ENCODE measurements around the gene LIN52. TPM values are rescaled to one million over a fixed set of nuclear protein-coding genes. Genes with fewer than 3 reads are reported as not detected.

The LIN52 gene
- total RNA-seq, 1 experiment from 2014 or later: 10.6 TPM

DNA sequence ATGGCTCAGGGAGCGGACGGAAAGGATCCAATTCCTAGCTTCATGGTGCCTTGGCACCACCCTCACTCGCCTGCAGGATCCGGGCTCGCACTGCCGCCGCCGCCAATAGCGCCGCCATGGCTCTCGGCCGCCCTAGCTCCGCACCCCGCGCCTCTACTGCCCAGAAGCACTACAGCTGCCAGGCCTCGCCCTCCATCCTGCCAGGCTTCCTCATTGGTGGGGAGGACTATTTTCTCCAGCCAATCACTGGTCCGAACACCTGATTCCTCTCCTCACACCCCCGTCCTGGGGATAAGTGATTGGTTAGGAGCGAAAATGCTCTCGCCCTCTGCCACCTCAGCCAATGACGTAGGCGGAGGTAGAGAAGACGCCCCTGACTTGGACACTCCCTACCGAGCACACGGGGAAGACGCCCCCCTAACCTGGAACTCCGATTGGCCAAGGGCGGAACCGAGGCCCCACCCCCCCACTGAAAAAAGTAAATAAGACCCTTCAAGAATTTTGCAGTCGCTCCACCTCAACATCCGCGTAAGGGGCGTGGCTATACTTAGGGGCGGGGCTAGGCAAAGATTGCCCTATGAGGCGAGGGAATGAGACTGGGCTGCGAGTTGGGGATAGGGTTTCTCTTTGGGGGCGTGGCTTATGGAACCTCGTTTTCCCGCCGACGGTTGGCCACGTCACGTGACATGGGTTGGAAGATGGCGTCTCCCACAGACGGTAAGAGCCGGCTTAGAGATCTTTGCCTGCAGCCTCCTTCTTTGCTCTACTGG lies at the start of gene LIN52, which contains the start of gene ALDH6A1 (continued):
- TF ChIP-seq, protein P1, sequence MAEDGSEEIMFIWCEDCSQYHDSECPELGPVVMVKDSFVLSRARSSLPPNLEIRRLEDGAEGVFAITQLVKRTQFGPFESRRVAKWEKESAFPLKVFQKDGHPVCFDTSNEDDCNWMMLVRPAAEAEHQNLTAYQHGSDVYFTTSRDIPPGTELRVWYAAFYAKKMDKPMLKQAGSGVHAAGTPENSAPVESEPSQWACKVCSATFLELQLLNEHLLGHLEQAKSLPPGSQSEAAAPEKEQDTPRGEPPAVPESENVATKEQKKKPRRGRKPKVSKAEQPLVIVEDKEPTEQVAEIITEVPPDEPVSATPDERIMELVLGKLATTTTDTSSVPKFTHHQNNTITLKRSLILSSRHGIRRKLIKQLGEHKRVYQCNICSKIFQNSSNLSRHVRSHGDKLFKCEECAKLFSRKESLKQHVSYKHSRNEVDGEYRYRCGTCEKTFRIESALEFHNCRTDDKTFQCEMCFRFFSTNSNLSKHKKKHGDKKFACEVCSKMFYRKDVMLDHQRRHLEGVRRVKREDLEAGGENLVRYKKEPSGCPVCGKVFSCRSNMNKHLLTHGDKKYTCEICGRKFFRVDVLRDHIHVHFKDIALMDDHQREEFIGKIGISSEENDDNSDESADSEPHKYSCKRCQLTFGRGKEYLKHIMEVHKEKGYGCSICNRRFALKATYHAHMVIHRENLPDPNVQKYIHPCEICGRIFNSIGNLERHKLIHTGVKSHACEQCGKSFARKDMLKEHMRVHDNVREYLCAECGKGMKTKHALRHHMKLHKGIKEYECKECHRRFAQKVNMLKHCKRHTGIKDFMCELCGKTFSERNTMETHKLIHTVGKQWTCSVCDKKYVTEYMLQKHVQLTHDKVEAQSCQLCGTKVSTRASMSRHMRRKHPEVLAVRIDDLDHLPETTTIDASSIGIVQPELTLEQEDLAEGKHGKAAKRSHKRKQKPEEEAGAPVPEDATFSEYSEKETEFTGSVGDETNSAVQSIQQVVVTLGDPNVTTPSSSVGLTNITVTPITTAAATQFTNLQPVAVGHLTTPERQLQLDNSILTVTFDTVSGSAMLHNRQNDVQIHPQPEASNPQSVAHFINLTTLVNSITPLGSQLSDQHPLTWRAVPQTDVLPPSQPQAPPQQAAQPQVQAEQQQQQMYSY (CRISPR knock-in tag; IDR thresholded peaks at IDR 0.05): no peak
- TF ChIP-seq, protein P2, sequence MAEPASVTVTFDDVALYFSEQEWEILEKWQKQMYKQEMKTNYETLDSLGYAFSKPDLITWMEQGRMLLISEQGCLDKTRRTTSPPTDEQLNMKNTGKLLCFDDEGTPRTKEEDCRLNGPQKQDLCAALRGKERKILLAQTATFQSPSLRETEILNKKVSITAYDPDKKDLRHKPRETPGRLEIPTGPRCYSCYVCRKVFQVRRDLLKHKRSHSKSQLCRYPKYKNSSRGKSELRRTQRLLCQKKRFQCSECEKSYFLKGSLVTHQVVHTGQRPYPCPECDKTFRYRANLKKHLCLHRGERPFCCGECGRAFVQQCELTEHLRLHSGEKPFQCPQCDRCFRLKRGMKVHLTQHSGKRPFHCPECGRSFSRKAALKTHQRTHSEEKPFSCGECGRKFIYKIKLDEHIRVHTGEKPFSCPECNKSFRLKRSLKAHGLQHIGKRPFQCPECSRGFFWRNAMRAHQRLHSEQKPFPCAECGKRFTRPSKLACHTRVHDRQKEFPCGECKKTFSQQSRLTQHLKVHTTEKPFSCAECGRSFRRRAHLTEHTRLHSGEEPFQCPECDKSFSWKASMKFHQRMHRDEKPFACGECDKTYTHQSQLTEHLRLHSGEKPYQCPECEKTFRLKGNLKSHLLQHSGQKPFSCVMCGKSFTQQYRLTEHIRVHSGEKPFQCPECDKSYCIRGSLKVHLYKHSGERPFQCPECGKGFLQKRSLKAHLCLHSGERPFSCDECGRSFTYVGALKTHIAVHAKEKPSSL (CRISPR knock-in tag; conservative IDR thresholded peaks at IDR 0.05): no peak
- TF ChIP-seq CBFB (CRISPR knock-in tag; IDR thresholded peaks at IDR 0.05; ENCODE audit: low read depth) (0 out of 2 replicates have a peak, but pooled peaks have one; percentile 23), PRRX2 (CRISPR knock-in tag; IDR thresholded peaks at IDR 0.05) (no peak), ATF1 (CRISPR knock-in tag; IDR thresholded peaks at IDR 0.05) (no peak), ZNF671 (CRISPR knock-in tag; IDR thresholded peaks at IDR 0.05) (no peak), JUN (CRISPR knock-in tag; IDR thresholded peaks at IDR 0.05) (no peak), RELA (CRISPR knock-in tag; IDR thresholded peaks at IDR 0.05; ENCODE audit: borderline replicate concordance) (no peak), ZNF263 (CRISPR knock-in tag; IDR thresholded peaks at IDR 0.05; ENCODE audit: low read depth) (no peak), FOXJ3 (CRISPR knock-in tag; IDR thresholded peaks at IDR 0.05; ENCODE audit: borderline replicate concordance) (no peak), HMGA2 (CRISPR knock-in tag; IDR thresholded peaks at IDR 0.05) (no peak), NFATC4 (CRISPR knock-in tag; IDR thresholded peaks at IDR 0.05) (no peak; the same call in 1 of the 2 replicates), ESRRA (CRISPR knock-in tag; IDR thresholded peaks at IDR 0.05; ENCODE audit: borderline replicate concordance) (no peak), CREB1 (CRISPR knock-in tag; IDR thresholded peaks at IDR 0.05) (no peak), ZNF416 (CRISPR knock-in tag; IDR thresholded peaks at IDR 0.05) (no peak), JAZF1 (CRISPR knock-in tag; IDR thresholded peaks at IDR 0.05) (no peak)
- TF ChIP-seq, protein P3, sequence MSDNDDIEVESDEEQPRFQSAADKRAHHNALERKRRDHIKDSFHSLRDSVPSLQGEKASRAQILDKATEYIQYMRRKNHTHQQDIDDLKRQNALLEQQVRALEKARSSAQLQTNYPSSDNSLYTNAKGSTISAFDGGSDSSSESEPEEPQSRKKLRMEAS (CRISPR knock-in tag; IDR thresholded peaks at IDR 0.05): no peak; the same call in 1 of the 2 replicates
- TF ChIP-seq, protein P4, sequence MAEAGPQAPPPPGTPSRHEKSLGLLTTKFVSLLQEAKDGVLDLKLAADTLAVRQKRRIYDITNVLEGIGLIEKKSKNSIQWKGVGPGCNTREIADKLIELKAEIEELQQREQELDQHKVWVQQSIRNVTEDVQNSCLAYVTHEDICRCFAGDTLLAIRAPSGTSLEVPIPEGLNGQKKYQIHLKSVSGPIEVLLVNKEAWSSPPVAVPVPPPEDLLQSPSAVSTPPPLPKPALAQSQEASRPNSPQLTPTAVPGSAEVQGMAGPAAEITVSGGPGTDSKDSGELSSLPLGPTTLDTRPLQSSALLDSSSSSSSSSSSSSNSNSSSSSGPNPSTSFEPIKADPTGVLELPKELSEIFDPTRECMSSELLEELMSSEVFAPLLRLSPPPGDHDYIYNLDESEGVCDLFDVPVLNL (CRISPR knock-in tag; IDR thresholded peaks at IDR 0.05; ENCODE audit: borderline replicate concordance, low read depth): peak; percentile 92
- TF ChIP-seq, protein P5, sequence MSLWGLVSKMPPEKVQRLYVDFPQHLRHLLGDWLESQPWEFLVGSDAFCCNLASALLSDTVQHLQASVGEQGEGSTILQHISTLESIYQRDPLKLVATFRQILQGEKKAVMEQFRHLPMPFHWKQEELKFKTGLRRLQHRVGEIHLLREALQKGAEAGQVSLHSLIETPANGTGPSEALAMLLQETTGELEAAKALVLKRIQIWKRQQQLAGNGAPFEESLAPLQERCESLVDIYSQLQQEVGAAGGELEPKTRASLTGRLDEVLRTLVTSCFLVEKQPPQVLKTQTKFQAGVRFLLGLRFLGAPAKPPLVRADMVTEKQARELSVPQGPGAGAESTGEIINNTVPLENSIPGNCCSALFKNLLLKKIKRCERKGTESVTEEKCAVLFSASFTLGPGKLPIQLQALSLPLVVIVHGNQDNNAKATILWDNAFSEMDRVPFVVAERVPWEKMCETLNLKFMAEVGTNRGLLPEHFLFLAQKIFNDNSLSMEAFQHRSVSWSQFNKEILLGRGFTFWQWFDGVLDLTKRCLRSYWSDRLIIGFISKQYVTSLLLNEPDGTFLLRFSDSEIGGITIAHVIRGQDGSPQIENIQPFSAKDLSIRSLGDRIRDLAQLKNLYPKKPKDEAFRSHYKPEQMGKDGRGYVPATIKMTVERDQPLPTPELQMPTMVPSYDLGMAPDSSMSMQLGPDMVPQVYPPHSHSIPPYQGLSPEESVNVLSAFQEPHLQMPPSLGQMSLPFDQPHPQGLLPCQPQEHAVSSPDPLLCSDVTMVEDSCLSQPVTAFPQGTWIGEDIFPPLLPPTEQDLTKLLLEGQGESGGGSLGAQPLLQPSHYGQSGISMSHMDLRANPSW (CRISPR knock-in tag; conservative IDR thresholded peaks at IDR 0.05; ENCODE audit: low read depth): no peak
- TF ChIP-seq, protein P6, sequence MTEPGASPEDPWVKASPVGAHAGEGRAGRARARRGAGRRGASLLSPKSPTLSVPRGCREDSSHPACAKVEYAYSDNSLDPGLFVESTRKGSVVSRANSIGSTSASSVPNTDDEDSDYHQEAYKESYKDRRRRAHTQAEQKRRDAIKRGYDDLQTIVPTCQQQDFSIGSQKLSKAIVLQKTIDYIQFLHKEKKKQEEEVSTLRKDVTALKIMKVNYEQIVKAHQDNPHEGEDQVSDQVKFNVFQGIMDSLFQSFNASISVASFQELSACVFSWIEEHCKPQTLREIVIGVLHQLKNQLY (CRISPR knock-in tag; IDR thresholded peaks at IDR 0.05): no peak
- TF ChIP-seq, protein P7, sequence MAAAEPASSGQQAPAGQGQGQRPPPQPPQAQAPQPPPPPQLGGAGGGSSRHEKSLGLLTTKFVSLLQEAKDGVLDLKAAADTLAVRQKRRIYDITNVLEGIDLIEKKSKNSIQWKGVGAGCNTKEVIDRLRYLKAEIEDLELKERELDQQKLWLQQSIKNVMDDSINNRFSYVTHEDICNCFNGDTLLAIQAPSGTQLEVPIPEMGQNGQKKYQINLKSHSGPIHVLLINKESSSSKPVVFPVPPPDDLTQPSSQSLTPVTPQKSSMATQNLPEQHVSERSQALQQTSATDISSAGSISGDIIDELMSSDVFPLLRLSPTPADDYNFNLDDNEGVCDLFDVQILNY (CRISPR knock-in tag; IDR thresholded peaks at IDR 0.05): peak; percentile 95
- TF ChIP-seq, protein P8, sequence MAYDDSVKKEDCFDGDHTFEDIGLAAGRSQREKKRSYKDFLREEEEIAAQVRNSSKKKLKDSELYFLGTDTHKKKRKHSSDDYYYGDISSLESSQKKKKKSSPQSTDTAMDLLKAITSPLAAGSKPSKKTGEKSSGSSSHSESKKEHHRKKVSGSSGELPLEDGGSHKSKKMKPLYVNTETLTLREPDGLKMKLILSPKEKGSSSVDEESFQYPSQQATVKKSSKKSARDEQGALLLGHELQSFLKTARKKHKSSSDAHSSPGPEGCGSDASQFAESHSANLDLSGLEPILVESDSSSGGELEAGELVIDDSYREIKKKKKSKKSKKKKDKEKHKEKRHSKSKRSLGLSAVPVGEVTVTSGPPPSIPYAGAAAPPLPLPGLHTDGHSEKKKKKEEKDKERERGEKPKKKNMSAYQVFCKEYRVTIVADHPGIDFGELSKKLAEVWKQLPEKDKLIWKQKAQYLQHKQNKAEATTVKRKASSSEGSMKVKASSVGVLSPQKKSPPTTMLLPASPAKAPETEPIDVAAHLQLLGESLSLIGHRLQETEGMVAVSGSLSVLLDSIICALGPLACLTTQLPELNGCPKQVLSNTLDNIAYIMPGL (CRISPR knock-in tag; IDR thresholded peaks at IDR 0.05): no peak
